Endothelial cell of umbilical vein (primary cell): Measurements from ENCODE around the gene METTL16. TPM values are rescaled to one million over a fixed set of nuclear protein-coding genes. Genes with fewer than 3 reads are reported as not detected.

Experiments used
- BruUV-seq: library from RNA; stranded (reverse); fragments of 400-500 nt; replicated peaks from 2 replicates; lab custom pipeline; 2021; lab: Mats Ljungman, UMichigan
- CTCF ChIA-PET: fragments of 300-600, 350-600 bp; sonication (Branson Sonifier 250); formaldehyde crosslinking; loops from one replicate; lab custom pipeline; 2021; ENCODE audit warnings: antibody characterized with exemption, inconsistent platforms; lab: Charles Lee
- POLR2A ChIA-PET: fragments of 300-600, 350-600 bp; sonication (Branson Sonifier 250); formaldehyde crosslinking; loops from one replicate; lab custom pipeline; 2021; ENCODE audit warnings: antibody characterized with exemption, inconsistent platforms; lab: Charles Lee
- DNase-seq: peaks from one replicate; pipeline ENCODE4 v3.0.0-alpha.2; 2011; ENCODE audit warnings: low read depth, low spot score
- FAIRE-seq: peaks from 2 replicates; lab custom pipeline; 2011; peaks lifted over from hg19 to GRCh38; lab: Jason Lieb, UNC
- H2AFZ ChIP-seq: 2 replicates; pipeline ENCODE4 v1.6.0; 2012; ENCODE audit warnings: low read depth, low read length, control low read depth, inconsistent platforms
- H3K27ac ChIP-seq: 2 replicates; pipeline ENCODE4 v1.5.1; 2011; ENCODE audit warnings: low read depth, mild to moderate bottlenecking, control low read depth, low read length, moderate library complexity; ENCODE audit not compliant: insufficient read depth
- H3K27me3 ChIP-seq, 2 experiments: 2 replicates each; pipeline versions ENCODE4 v1.6.0 to v1.6.1; 2011; ENCODE audit warnings: low read length in 2 of 2, mixed read lengths in 1 of 2; ENCODE audit not compliant: control insufficient read depth in 2 of 2, insufficient read depth in 2 of 2
- H3K36me3 ChIP-seq, 2 experiments: 2 replicates in 1 of 2; 3 replicates in 1 of 2; pipeline ENCODE4 v1.5.1; 2011; ENCODE audit warnings: low read length in 2 of 2, mild to moderate bottlenecking in 1 of 2, moderate library complexity in 1 of 2; ENCODE audit not compliant: control insufficient read depth in 2 of 2, insufficient read depth in 2 of 2; ENCODE audit errors: extremely low read depth in 1 of 2
- H3K4me1 ChIP-seq: 3 replicates; pipeline ENCODE4 v1.5.1; 2011; ENCODE audit warnings: mild to moderate bottlenecking, low read length; ENCODE audit not compliant: control insufficient read depth, insufficient read depth; ENCODE audit errors: extremely low read depth
- H3K4me2 ChIP-seq: 2 replicates; pipeline ENCODE4 v1.6.1; 2011; ENCODE audit warnings: low read length, control low read depth, mixed read lengths; ENCODE audit not compliant: insufficient read depth
- H3K4me3 ChIP-seq, 3 experiments: fragments of 200-600 bp in 1 of 3; sonication (generic), shearing (Covaris generic) in 1 of 3; replicated peaks in 1 of 3; 2 replicates each; pipeline ENCODE4 v1.5.1; 2011 to 2016; ENCODE audit warnings: control low read depth in 3 of 3, low read length in 3 of 3, mild to moderate bottlenecking in 2 of 3, inconsistent platforms in 1 of 3, low read depth in 1 of 3, moderate library complexity in 1 of 3; ENCODE audit not compliant: insufficient read depth in 1 of 3
- H3K79me2 ChIP-seq: 2 replicates; pipeline ENCODE4 v1.6.0; 2012; ENCODE audit warnings: low read length, inconsistent platforms; ENCODE audit not compliant: control insufficient read depth, insufficient read depth
- H3K9ac ChIP-seq: replicated peaks from 2 replicates; pipeline ENCODE3; 2011; ENCODE audit warnings: low read length, control low read depth; ENCODE audit not compliant: insufficient read depth; ENCODE audit errors: extremely low read depth
- H3K9me1 ChIP-seq: replicated peaks from 3 replicates; pipeline ENCODE4 v1.6.0; 2011; ENCODE audit warnings: mild to moderate bottlenecking, low read length; ENCODE audit not compliant: control insufficient read depth, insufficient read depth; ENCODE audit errors: extremely low read depth
- H3K9me3 ChIP-seq: replicated peaks from 2 replicates; pipeline ENCODE4 v1.5.1; 2012; ENCODE audit warnings: low read length, inconsistent platforms; ENCODE audit not compliant: control insufficient read depth, insufficient read depth
- H4K20me1 ChIP-seq: replicated peaks from 2 replicates; pipeline ENCODE3; 2011; ENCODE audit warnings: mild to moderate bottlenecking, low read length; ENCODE audit not compliant: control insufficient read depth, insufficient read depth; ENCODE audit errors: extremely low read depth
- CTCF ChIP-seq, 2 donors: IDR thresholded peaks; 1 replicate in 1 of 2; 2 replicates in 1 of 2; pipeline ENCODE4 v1.5.1; 2011; ENCODE audit warnings: low read length in 2 of 2, mild to moderate bottlenecking in 2 of 2, moderate library complexity in 2 of 2, control low read depth in 1 of 2, inconsistent platforms in 1 of 2, low read depth in 1 of 2; ENCODE audit not compliant: insufficient read depth in 1 of 2; ENCODE audit errors: extremely low read depth in 1 of 2
- EZH2 ChIP-seq: IDR thresholded peaks from 2 replicates; pipeline ENCODE4 v1.6.1; 2012; ENCODE audit warnings: borderline replicate concordance, low read depth, mild to moderate bottlenecking, moderate library complexity, low read length, inconsistent platforms; ENCODE audit not compliant: severe bottlenecking
- FOS ChIP-seq: IDR thresholded peaks from 2 replicates; pipeline ENCODE4 v1.6.1; 2011; ENCODE audit warnings: mild to moderate bottlenecking, low read length, moderate library complexity, borderline replicate concordance; ENCODE audit not compliant: insufficient read depth
- GATA2 ChIP-seq: IDR thresholded peaks from 2 replicates; pipeline ENCODE4 v1.7.0; 2011; ENCODE audit warnings: low read depth, mild to moderate bottlenecking, moderate library complexity, mixed read lengths, low read length; ENCODE audit not compliant: insufficient read length, insufficient read depth
- JUN ChIP-seq: IDR thresholded peaks from 2 replicates; pipeline ENCODE4 v1.6.1; 2011; ENCODE audit warnings: borderline replicate concordance, low read depth; ENCODE audit not compliant: insufficient read length, insufficient read depth
- MAX ChIP-seq: IDR thresholded peaks from 2 replicates; pipeline ENCODE4 v1.6.1; 2011; ENCODE audit not compliant: insufficient read depth, insufficient read length
- MYC ChIP-seq: IDR thresholded peaks from one replicate; pipeline ENCODE4 v1.6.1; 2011; ENCODE audit warnings: mild to moderate bottlenecking, low read depth, low read length
- POLR2A ChIP-seq: IDR thresholded peaks from 2 replicates; pipeline ENCODE4 v1.6.1; 2012; ENCODE audit warnings: low read depth, mild to moderate bottlenecking, control low read depth, low read length
- POLR2AphosphoS5 ChIP-seq: IDR thresholded peaks from 2 replicates; pipeline ENCODE4 v1.6.1; 2012; ENCODE audit warnings: low read depth, mild to moderate bottlenecking, control low read depth, low read length, moderate library complexity; ENCODE audit not compliant: insufficient read depth
- dilution Hi-C: fragments of 300-500 bp; cut with MboI; formaldehyde crosslinking; loops from one replicate; pipeline ENCODE4 v1.15.0; 2019; ENCODE audit warnings: low sequenced_read_pairs; ENCODE audit not compliant: extremely low pct_ligation_motif_present
- intact Hi-C: fragments of 100-400 bp; cut with micrococcal nuclease; formaldehyde crosslinking; loops from one replicate; pipeline ENCODE4 v1.10.0; 2022
- polyA plus RNA-seq, 4 experiments: library from polyadenylated mRNA; depleted of rRNA in 3 of 4; stranded (reverse) in 3 of 4; unstranded in 1 of 4; fragments of >200 nt; gene quantifications; 2 replicates each; pipeline versions ENCODE4 v1.2.1 to v1.2.3, GENCODE V29; 2011 to 2012; ENCODE audit warnings: missing spikeins in 1 of 4
- total RNA-seq: library from RNA; stranded (reverse); gene quantifications from 2 replicates; pipeline ENCODE4 v1.2.3, GENCODE V29; 2021

METTL16 gene
- total and polyA plus RNA-seq, 2 donors (not counting 3 experiments of a cell fraction or from before 2014, with no cell fraction given) = 11.0 to 24.7 TPM

DNA sequence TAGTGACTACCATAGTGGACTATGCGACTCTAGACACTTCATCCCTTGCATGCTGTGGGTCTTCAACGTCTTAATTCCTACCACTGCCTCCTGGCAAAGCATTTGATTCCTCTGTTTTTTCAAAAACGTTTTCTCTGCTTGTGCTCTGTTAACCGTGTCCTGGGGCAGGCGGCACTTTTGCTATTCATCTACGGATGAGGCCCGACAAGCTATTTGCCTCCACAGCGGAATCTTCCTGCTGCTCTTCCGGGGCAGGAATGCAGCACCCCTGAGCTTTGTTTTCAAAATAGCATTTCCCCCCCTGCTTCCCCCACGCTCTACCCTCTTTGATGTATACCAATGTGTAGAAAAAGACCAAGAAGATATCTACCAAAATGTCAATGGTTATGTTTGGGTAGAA lies 39.8 kb upstream of the METTL16 start:
- ChIA-PET CTCF (no interaction called here), POLR2A (no interaction called here)
- no peak overlapping the region for H3K9ac ChIP-seq
- peaks cover 9 to 10% of the 10 kb centered on the region in 2 experiments for H3K27me3 ChIP-seq
- TF ChIP-seq GATA2 (no peak), POLR2AphosphoS5 (no peak), FOS (no peak)
- dilution Hi-C loops = no loop called here
- H3K79me2 ChIP-seq = no peaks in the 10 kb centered on the region
- intact Hi-C loops = no loop called here
- H3K9me3 ChIP-seq = no peaks in the 10 kb centered on the region
- H3K4me2 ChIP-seq = no peak overlapping the region
- DNase-seq = no peak
- H3K27ac ChIP-seq = no peak overlapping the region
- no peaks in the 10 kb centered on the region for H4K20me1 ChIP-seq
- no peaks in the 10 kb centered on the region for H3K9me1 ChIP-seq
- no peaks in the 10 kb centered on the region for H3K4me1 ChIP-seq
- no peaks in the 10 kb centered on the region for H3K36me3 ChIP-seq
- FAIRE-seq = no peak
- H2AFZ ChIP-seq = no peak overlapping the region
- BruUV-seq = no TSS peak
- no peak overlapping the region for H3K4me3 ChIP-seq

- Histone ChIP-seq H3K9me3 (no peaks in the 10 kb centered on the region), H4K20me1 (no peaks in the 10 kb centered on the region), H3K4me2 (no peak overlapping the region), H3K9ac (no peak overlapping the region), H3K27me3 (peaks cover 9 to 10% of the 10 kb centered on the region in 2 experiments), H3K9me1 (no peaks in the 10 kb centered on the region), H3K36me3 (no peaks in the 10 kb centered on the region), H3K27ac (no peak overlapping the region), H2AFZ (no peak overlapping the region), H3K4me1 (no peaks in the 10 kb centered on the region), H3K79me2 (no peaks in the 10 kb centered on the region), H3K4me3 (no peak overlapping the region)
- FAIRE-seq (no peak), DNase-seq (no peak)
- dilution Hi-C loops = no loop called here
- intact Hi-C loops = no loop called here
- TF ChIP-seq POLR2A = no peak
- TF ChIP-seq FOS = no peak
- TF ChIP-seq CTCF (IDR thresholded peaks at IDR 0.05; ENCODE audit: extremely low read depth in 1 of 2, insufficient read depth in 1 of 2, low read depth in 1 of 2, low read length in 2 of 2) = no peak
- no peak for TF ChIP-seq MAX
- TF ChIP-seq EZH2 = no peak
- no peak for TF ChIP-seq POLR2AphosphoS5
- TF ChIP-seq JUN = no peak
- TF ChIP-seq MYC = no peak
- no peak for TF ChIP-seq GATA2
- ChIA-PET CTCF (no interaction called here), POLR2A (no interaction called here)
- BruUV-seq = no TSS peak
These were observed 37.9 kb upstream of the METTL16 start for GRCh38 chr17:2549392-2550211.
